ENCODE results near the gene ACO1. TPM values are rescaled to one million over a fixed set of nuclear protein-coding genes. Genes with fewer than 3 reads are reported as not detected.

The ACO1 gene
- total and polyA plus RNA-seq, 4 donors, result 12.5 to 47.1 (median 21.9) TPM

DNA sequence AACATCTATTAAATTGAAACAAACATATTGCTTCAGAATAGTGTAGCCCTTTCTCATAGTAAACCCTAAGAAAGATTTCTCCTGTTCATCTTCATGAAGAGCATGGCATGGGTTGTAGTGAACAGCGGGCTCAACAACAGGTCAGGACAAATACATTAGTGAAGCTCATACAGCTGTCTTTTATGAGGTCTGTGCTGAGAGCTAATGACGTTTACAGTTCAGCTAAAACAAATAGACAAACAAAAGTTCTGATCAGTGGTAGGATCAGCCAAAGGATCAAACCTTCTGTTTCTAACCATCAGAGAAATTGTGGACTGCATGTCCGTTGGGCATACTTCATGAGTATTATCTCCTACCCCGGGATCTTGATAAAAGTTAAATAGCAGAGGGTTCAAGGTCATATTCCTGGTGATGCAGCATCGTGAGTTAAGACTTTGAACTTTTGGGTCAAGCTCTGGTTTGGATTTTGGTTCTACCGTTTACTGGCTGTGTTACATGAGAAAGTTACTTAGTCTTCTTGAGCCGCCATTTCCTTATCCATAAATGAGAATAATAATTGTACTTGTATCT lies 37.9 kb downstream of the ACO1 start:
- no peaks in the 10 kb centered on the region for H3K4me1 ChIP-seq (ENCODE audit: control insufficient read depth in 5 of 5, insufficient read depth in 5 of 5, low read length in 5 of 5)
- no peak overlapping the region for H3K4me3 ChIP-seq
- H3K9me3 ChIP-seq (ENCODE audit: control insufficient read depth in 4 of 4, insufficient read depth in 3 of 4, low read length in 3 of 4), result no peaks in the 10 kb centered on the region
- no peak for ATAC-seq (ENCODE audit: insufficient read depth, low FRiP score)
- H3K36me3 ChIP-seq (ENCODE audit: control insufficient read depth in 4 of 4, insufficient read depth in 4 of 4, low read length in 4 of 4), result peaks cover 32 to 44% (median 34%) of the 10 kb centered on the region in 4 donors
- TF ChIP-seq, protein P1, sequence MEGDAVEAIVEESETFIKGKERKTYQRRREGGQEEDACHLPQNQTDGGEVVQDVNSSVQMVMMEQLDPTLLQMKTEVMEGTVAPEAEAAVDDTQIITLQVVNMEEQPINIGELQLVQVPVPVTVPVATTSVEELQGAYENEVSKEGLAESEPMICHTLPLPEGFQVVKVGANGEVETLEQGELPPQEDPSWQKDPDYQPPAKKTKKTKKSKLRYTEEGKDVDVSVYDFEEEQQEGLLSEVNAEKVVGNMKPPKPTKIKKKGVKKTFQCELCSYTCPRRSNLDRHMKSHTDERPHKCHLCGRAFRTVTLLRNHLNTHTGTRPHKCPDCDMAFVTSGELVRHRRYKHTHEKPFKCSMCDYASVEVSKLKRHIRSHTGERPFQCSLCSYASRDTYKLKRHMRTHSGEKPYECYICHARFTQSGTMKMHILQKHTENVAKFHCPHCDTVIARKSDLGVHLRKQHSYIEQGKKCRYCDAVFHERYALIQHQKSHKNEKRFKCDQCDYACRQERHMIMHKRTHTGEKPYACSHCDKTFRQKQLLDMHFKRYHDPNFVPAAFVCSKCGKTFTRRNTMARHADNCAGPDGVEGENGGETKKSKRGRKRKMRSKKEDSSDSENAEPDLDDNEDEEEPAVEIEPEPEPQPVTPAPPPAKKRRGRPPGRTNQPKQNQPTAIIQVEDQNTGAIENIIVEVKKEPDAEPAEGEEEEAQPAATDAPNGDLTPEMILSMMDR (IDR thresholded peaks at IDR 0.05; ENCODE audit: control extremely low read depth, extremely low read depth), result no peak
- 94% methylated on average over 7 of the region's 7 CpGs for WGBS, 2 donors
- no peaks in the 10 kb centered on the region for H3K27me3 ChIP-seq (ENCODE audit: control insufficient read depth in 3 of 3, insufficient read depth in 3 of 3, low read length in 2 of 3)
- no peak overlapping the region for H3K27ac ChIP-seq (ENCODE audit: low read depth in 1 of 2, low read length in 1 of 2)
- DNase-seq, result no peak
- H3K9ac ChIP-seq (ENCODE audit: insufficient read depth in 1 of 2, low read length in 2 of 2), result no peak overlapping the region

DNA sequence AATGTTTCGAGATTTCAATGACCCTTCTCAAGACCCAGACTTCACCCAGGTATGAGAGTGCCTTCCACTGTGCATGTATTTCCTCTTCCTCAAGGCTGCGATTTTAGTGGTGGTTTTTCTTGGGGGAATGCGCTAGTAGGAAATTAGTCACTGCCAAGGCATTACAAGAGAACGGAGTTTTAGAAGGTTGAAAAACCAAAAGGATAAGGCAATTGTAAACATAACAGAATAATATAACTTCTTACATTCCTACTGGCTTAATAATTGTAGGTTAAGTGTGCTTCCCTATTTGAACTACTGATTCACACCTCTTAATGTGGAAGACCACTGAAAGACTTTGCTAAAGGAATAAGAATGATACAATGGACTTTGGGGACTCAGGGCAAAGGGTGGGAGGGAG lies 38.9 kb downstream of the ACO1 start:
- WGBS, 2 donors, result 87% methylated on average over 4 of the region's 4 CpGs
- ATAC-seq (ENCODE audit: insufficient read depth, low FRiP score) (no peak), DNase-seq (no peak)
- Histone ChIP-seq H3K9ac (ENCODE audit: insufficient read depth in 1 of 2, low read length in 2 of 2) (no peak overlapping the region), H3K4me1 (ENCODE audit: control insufficient read depth in 5 of 5, insufficient read depth in 5 of 5, low read length in 5 of 5) (no peaks in the 10 kb centered on the region), H3K4me3 (no peak overlapping the region), H3K9me3 (ENCODE audit: control insufficient read depth in 4 of 4, insufficient read depth in 3 of 4, low read length in 3 of 4) (no peaks in the 10 kb centered on the region), H3K27me3 (ENCODE audit: control insufficient read depth in 3 of 3, insufficient read depth in 3 of 3, low read length in 2 of 3) (no peaks in the 10 kb centered on the region), H3K36me3 (ENCODE audit: control insufficient read depth in 4 of 4, insufficient read depth in 4 of 4, low read length in 4 of 4) (peaks cover 30 to 39% (median 33%) of the 10 kb centered on the region in 4 donors), H3K27ac (ENCODE audit: low read depth in 1 of 2, low read length in 1 of 2) (no peak overlapping the region)
- TF ChIP-seq, protein P1 (IDR thresholded peaks at IDR 0.05; ENCODE audit: control extremely low read depth, extremely low read depth), result no peak

DNA sequence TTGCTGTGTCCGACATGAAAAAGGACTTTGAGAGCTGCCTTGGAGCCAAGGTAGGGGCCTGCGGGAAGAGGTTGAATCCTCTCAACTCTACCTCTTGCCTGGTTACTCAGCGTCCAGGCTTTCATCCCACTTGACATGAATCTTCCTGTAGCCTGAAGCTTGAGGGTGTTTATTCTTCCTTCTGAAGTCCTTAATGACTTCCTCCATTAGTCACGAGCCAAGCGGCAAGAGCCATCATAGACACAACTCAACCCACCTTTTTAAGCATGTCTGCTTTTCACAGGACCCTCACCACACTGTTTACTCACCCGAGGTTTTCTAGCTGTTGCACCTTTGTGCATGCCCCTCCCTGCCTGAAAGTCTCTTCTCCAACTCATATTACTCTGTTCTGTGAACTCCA lies 40.2 kb downstream of the ACO1 start:
- no peak overlapping the region for H3K27ac ChIP-seq (ENCODE audit: low read depth in 1 of 2, low read length in 1 of 2)
- DNase-seq (no peak), ATAC-seq (ENCODE audit: insufficient read depth, low FRiP score) (no peak)
- WGBS, 2 donors, result 69 to 75% methylated on average over 6 of the region's 6 CpGs
- H3K4me1 ChIP-seq (ENCODE audit: control insufficient read depth in 5 of 5, insufficient read depth in 5 of 5, low read length in 5 of 5), result no peaks in the 10 kb centered on the region
- H3K4me3 ChIP-seq, result no peak overlapping the region
- H3K9me3 ChIP-seq (ENCODE audit: control insufficient read depth in 4 of 4, insufficient read depth in 3 of 4, low read length in 3 of 4), result no peaks in the 10 kb centered on the region
- TF ChIP-seq, protein P1 (IDR thresholded peaks at IDR 0.05; ENCODE audit: control extremely low read depth, extremely low read depth), result no peak
- no peak overlapping the region for H3K9ac ChIP-seq (ENCODE audit: insufficient read depth in 1 of 2, low read length in 2 of 2)
- H3K36me3 ChIP-seq (ENCODE audit: control insufficient read depth in 4 of 4, insufficient read depth in 4 of 4, low read length in 4 of 4), result peaks cover 27 to 37% (median 29%) of the 10 kb centered on the region in 4 donors
- H3K27me3 ChIP-seq (ENCODE audit: control insufficient read depth in 3 of 3, insufficient read depth in 3 of 3, low read length in 2 of 3), result no peaks in the 10 kb centered on the region

Measured in lung (tissue), 12 donors.